ENCODE results near the gene ZNF689. TPM values are rescaled to one million over a fixed set of nuclear protein-coding genes. Genes with fewer than 3 reads are reported as not detected.

Gene ZNF689
- total RNA-seq, 4 donors from 2014 or later = 5.5 to 9.5 (median 7.0) TPM

- no peak for DNase-seq (ENCODE audit: low spot score)
- peak; percentile 67 for ATAC-seq (ENCODE audit: low FRiP score)
- no peak for TF ChIP-seq CTCF (IDR thresholded peaks at IDR 0.05)
These were observed 42.1 kb downstream of the ZNF689 start for GRCh38 chr16:30567991-30568638.

GRCh38 chr16:30567160-30567990 lies 42.8 kb downstream of the ZNF689 start:
- TF ChIP-seq CTCF (IDR thresholded peaks at IDR 0.05) = no peak
- ATAC-seq (ENCODE audit: low FRiP score) (peak; percentile 19), DNase-seq (ENCODE audit: low spot score) (no peak)

- ATAC-seq (ENCODE audit: low FRiP score) (no peak), DNase-seq (ENCODE audit: low spot score) (no peak)
- no peak for TF ChIP-seq CTCF (IDR thresholded peaks at IDR 0.05)
These were observed 43.7 kb downstream of the ZNF689 start for GRCh38 chr16:30566531-30566930.

GRCh38 chr16:30565984-30566383 lies 44.2 kb downstream of the ZNF689 start:
- no peak for ATAC-seq (ENCODE audit: low FRiP score)
- TF ChIP-seq CTCF (IDR thresholded peaks at IDR 0.05) = no peak

GRCh38 chr16:30565526-30565925 lies 44.7 kb downstream of the ZNF689 start:
- DNase-seq (ENCODE audit: low spot score) (no peak), ATAC-seq (ENCODE audit: low FRiP score) (no peak)
- no peak for TF ChIP-seq CTCF (IDR thresholded peaks at IDR 0.05)

More at GRCh38 chr16:30565984-30566383, 44.2 kb downstream of the ZNF689 start:
- no peak for DNase-seq (ENCODE audit: low spot score)

GRCh38 chr16:30562021-30562420 lies 48.2 kb downstream of the ZNF689 start:
- DNase-seq (ENCODE audit: low spot score) = no peak
- ATAC-seq (ENCODE audit: low FRiP score) = no peak
- TF ChIP-seq CTCF (IDR thresholded peaks at IDR 0.05) = no peak

Measured in omental fat pad (tissue), 4 donors.